ENCODE data around the gene C12orf43. TPM values are rescaled to one million over a fixed set of nuclear protein-coding genes. Genes with fewer than 3 reads are reported as not detected.
A peak's percentile ranks its signal among the peaks of the same experiment; 100 is the strongest.
"Not testable (repeated sequence)": the region's sequence is repeated elsewhere in the genome, so short reads cannot be mapped to it uniquely, and the experiment has no call there.

Gene C12orf43
- total RNA-seq, 2 experiments from 2014 or later = 11.5 to 12.3 TPM

- Mint-ChIP-seq H3K36me3 (ENCODE audit: low read depth) (no peaks in the 10 kb centered on the region), H3K27ac (no peak overlapping the region), H3K4me3 (no peak overlapping the region), H3K27me3 (peaks cover 18% of the 10 kb centered on the region), H3K9me3 (no peaks in the 10 kb centered on the region), H3K4me1 (peaks cover 5% of the 10 kb centered on the region)
- DNase-seq = no peak
- ChIA-PET POLR2A (interaction anchor here (1.0 to 2.3 kb wide), 4 partner anchors 9 to 16 kb away, joined by 3 to 9 read pairs (median 6); partner anchors contain the start of gene OASL), CTCF (interaction anchor here (0.6 to 1.9 kb wide), 4 partner anchors 9 to 46 kb away, joined by 3 to 13 read pairs (median 4); partner anchors contain the start of gene OASL)
Measured at GRCh38 chr12:121050725-121051124, 34.4 kb upstream of the C12orf43 start.

- CTCF ChIA-PET = interaction anchor here (1.0 to 1.4 kb wide), 2 partner anchors 11 to 21 kb away, joined by 3 to 5 read pairs; no protein-coding TSS in a partner anchor
- DNase-seq = no peak
Measured at GRCh38 chr12:121048442-121048841, 32.2 kb upstream of the C12orf43 start.

GRCh38 chr12:121047400-121047799 is 31.1 kb upstream of the C12orf43 start:
- H3K36me3 Mint-ChIP-seq (ENCODE audit: low read depth); H3K27ac Mint-ChIP-seq; DNase-seq; H3K4me1 Mint-ChIP-seq; H3K9me3 Mint-ChIP-seq; H3K4me3 Mint-ChIP-seq: not testable (repeated sequence)
- CTCF ChIA-PET = interaction anchor here (1.2 to 1.4 kb wide), 2 partner anchors 12 to 46 kb away, joined by 3 to 5 read pairs; no protein-coding TSS in a partner anchor
- peaks cover 42% of the 10 kb centered on the region for H3K27me3 Mint-ChIP-seq
- POLR2A ChIA-PET = interaction anchor here (1.7 to 1.9 kb wide), 2 partner anchors 9 to 13 kb away, joined by 4 to 6 read pairs; partner anchors contain the start of gene OASL

More at GRCh38 chr12:121048442-121048841, 32.2 kb upstream of the C12orf43 start:
- Mint-ChIP-seq H3K9me3 (no peaks in the 10 kb centered on the region), H3K27ac (peak overlapping the region; percentile 53), H3K4me1 (peaks cover 10% of the 10 kb centered on the region), H3K27me3 (peaks cover 35% of the 10 kb centered on the region), H3K36me3 (ENCODE audit: low read depth) (no peaks in the 10 kb centered on the region), H3K4me3 (peak overlapping the region; percentile 56)
- POLR2A ChIA-PET = interaction anchor here (0.8 to 1.9 kb wide), 4 partner anchors 8 to 248 kb away, joined by 3 to 6 read pairs (median 4); partner anchors contain the start of genes CAMKK2 and OASL

- Mint-ChIP-seq H3K36me3 (ENCODE audit: low read depth) (peaks cover 10% of the 10 kb centered on the region), H3K27me3 (peaks cover 38% of the 10 kb centered on the region), H3K9me3 (no peaks in the 10 kb centered on the region), H3K4me3 (no peak overlapping the region), H3K27ac (no peak overlapping the region), H3K4me1 (peaks cover 17% of the 10 kb centered on the region)
- POLR2A ChIA-PET = no interaction called here
- CTCF ChIA-PET = no interaction called here
- DNase-seq = no peak
Measured at GRCh38 chr12:121043067-121043466, 26.8 kb upstream of the C12orf43 start.

GRCh38 chr12:121038861-121039668 is 22.8 kb upstream of the C12orf43 start, which contains the start of gene OASL:
Gene OASL (minus strand): TSS chr12:121039246. CDS start chr12:121038971, 275 bp downstream.
- peak within 1 kb of the TSS; percentile 99 for H3K4me3 Mint-ChIP-seq
- H3K9me3 Mint-ChIP-seq = no peaks in the 10 kb centered on the region
- H3K36me3 Mint-ChIP-seq (ENCODE audit: low read depth) = peaks cover 45% of the 10 kb centered on the region
- POLR2A ChIA-PET = interaction anchor here (0.6 to 4.1 kb wide), 11 partner anchors 9 to 748 kb away, joined by 3 to 32 read pairs (median 3); partner anchors contain the start of gene RNU4-2
- CTCF ChIA-PET = interaction anchor here (0.5 to 3.2 kb wide), 6 partner anchors 10 to 185 kb away, joined by 3 to 33 read pairs (median 5); no protein-coding TSS in a partner anchor
- H3K27ac Mint-ChIP-seq = peak within 1 kb of the TSS; percentile 98
- H3K27me3 Mint-ChIP-seq = peaks cover 22% of the 10 kb centered on the region
- DNase-seq = peak; percentile 79
- peaks cover 42% of the 10 kb centered on the region for H3K4me1 Mint-ChIP-seq

GRCh38 chr12:121036810-121037326 is 20.6 kb upstream of the C12orf43 start:
- H3K36me3 Mint-ChIP-seq (ENCODE audit: low read depth) = peaks cover 65% of the 10 kb centered on the region
- peak; percentile 44 for DNase-seq
- ChIA-PET CTCF (interaction anchor here (1.7 to 3.2 kb wide), 2 partner anchors 24 to 59 kb away, joined by 5 to 33 read pairs; no protein-coding TSS in a partner anchor), POLR2A (interaction anchor here (0.8 to 4.1 kb wide), 6 partner anchors 14 to 1464 kb away, joined by 3 to 32 read pairs (median 3); partner anchors contain the start of gene ZCCHC8)
- H3K4me3 Mint-ChIP-seq = peak overlapping the region; percentile 99
- peak overlapping the region; percentile 98 for H3K27ac Mint-ChIP-seq
- H3K27me3 Mint-ChIP-seq = peaks cover 7% of the 10 kb centered on the region
- H3K4me1 Mint-ChIP-seq = peaks cover 61% of the 10 kb centered on the region
- H3K9me3 Mint-ChIP-seq = no peaks in the 10 kb centered on the region

- ChIA-PET POLR2A (interaction anchor here (0.9 to 4.5 kb wide), 12 partner anchors 10 to 744 kb away, joined by 3 to 25 read pairs (median 3); partner anchors contain the start of genes ANAPC5 and C12orf43), CTCF (interaction anchor here (0.6 to 4.7 kb wide), 4 partner anchors 21 to 63 kb away, joined by 3 to 42 read pairs (median 4); no protein-coding TSS in a partner anchor)
- no peak for DNase-seq
- Mint-ChIP-seq H3K4me1 (peaks cover 64% of the 10 kb centered on the region), H3K27me3 (no peaks in the 10 kb centered on the region), H3K4me3 (peak overlapping the region; percentile 99), H3K36me3 (ENCODE audit: low read depth) (peaks cover 81% of the 10 kb centered on the region), H3K27ac (peak overlapping the region; percentile 90), H3K9me3 (no peaks in the 10 kb centered on the region)
Measured at GRCh38 chr12:121034616-121035305, 18.5 kb upstream of the C12orf43 start.

GRCh38 chr12:121033625-121034349 is 17.5 kb upstream of the C12orf43 start:
- POLR2A ChIA-PET = interaction anchor here (0.8 to 4.5 kb wide), 10 partner anchors 8 to 743 kb away, joined by 3 to 25 read pairs (median 6); partner anchors contain the start of gene C12orf43
- DNase-seq = peak; percentile 75
- H3K4me3 Mint-ChIP-seq = peak overlapping the region; percentile 99
- H3K9me3 Mint-ChIP-seq = no peaks in the 10 kb centered on the region
- H3K36me3 Mint-ChIP-seq (ENCODE audit: low read depth) = peaks cover 83% of the 10 kb centered on the region
- H3K4me1 Mint-ChIP-seq = peaks cover 59% of the 10 kb centered on the region
- no peaks in the 10 kb centered on the region for H3K27me3 Mint-ChIP-seq
- CTCF ChIA-PET = interaction anchor here (0.7 to 4.7 kb wide), 3 partner anchors 26 to 90 kb away, joined by 3 to 42 read pairs (median 5); no protein-coding TSS in a partner anchor
- peak overlapping the region; percentile 90 for H3K27ac Mint-ChIP-seq

GRCh38 chr12:121030576-121031212 is 14.4 kb upstream of the C12orf43 start:
- no peaks in the 10 kb centered on the region for H3K27me3 Mint-ChIP-seq
- POLR2A ChIA-PET = interaction anchor here (1.1 kb wide), 1 partner anchor 14 kb away, joined by 3 read pairs; the partner anchor contains the start of gene C12orf43
- H3K4me3 Mint-ChIP-seq = no peak overlapping the region
- DNase-seq = no peak
- no peak overlapping the region for H3K27ac Mint-ChIP-seq
- H3K9me3 Mint-ChIP-seq = no peaks in the 10 kb centered on the region
- CTCF ChIA-PET = interaction anchor here (0.6 kb wide), 1 partner anchor 12 kb away, joined by 8 read pairs; no protein-coding TSS in a partner anchor
- H3K36me3 Mint-ChIP-seq (ENCODE audit: low read depth) = peaks cover 86% of the 10 kb centered on the region
- H3K4me1 Mint-ChIP-seq = peaks cover 53% of the 10 kb centered on the region

GRCh38 chr12:121026274-121027045 is 10.2 kb upstream of the C12orf43 start:
- H3K4me3 Mint-ChIP-seq = no peak overlapping the region
- POLR2A ChIA-PET = interaction anchor here (1.2 to 1.8 kb wide), 2 partner anchors 7 to 10 kb away, joined by 3 to 4 read pairs; partner anchors contain the start of gene C12orf43
- H3K4me1 Mint-ChIP-seq = peaks cover 17% of the 10 kb centered on the region
- CTCF ChIA-PET = interaction anchor here (0.7 to 2.0 kb wide), 4 partner anchors 8 to 87 kb away, joined by 3 to 6 read pairs (median 4); no protein-coding TSS in a partner anchor
- H3K9me3 Mint-ChIP-seq = no peaks in the 10 kb centered on the region
- no peak for DNase-seq
- peaks cover 70% of the 10 kb centered on the region for H3K36me3 Mint-ChIP-seq (ENCODE audit: low read depth)
- H3K27ac Mint-ChIP-seq = no peak overlapping the region
- H3K27me3 Mint-ChIP-seq = no peaks in the 10 kb centered on the region

All from activated CD4-positive, alpha-beta memory T cell treated with anti-CD3 and anti-CD28 coated beads, Interleukin-2, amount 10 ng/mL, durations not matched to agents 7 days and 5 days (primary cell).